Stimulated activated CD4-positive, alpha-beta T cell treated with anti-CD3 and anti-CD28 coated beads, TNF-alpha, amount 100 ng/mL, for 4 hours (primary cell): Measurements from ENCODE around the gene SPAG17.

ENCODE experiments used
- DNase-seq, 3 experiments: peaks; one replicate each; pipeline ENCODE4 v3.0.0-alpha.2; 2020; ENCODE audit warnings: low read depth in 3 of 3

The SPAG17 gene

DNA sequence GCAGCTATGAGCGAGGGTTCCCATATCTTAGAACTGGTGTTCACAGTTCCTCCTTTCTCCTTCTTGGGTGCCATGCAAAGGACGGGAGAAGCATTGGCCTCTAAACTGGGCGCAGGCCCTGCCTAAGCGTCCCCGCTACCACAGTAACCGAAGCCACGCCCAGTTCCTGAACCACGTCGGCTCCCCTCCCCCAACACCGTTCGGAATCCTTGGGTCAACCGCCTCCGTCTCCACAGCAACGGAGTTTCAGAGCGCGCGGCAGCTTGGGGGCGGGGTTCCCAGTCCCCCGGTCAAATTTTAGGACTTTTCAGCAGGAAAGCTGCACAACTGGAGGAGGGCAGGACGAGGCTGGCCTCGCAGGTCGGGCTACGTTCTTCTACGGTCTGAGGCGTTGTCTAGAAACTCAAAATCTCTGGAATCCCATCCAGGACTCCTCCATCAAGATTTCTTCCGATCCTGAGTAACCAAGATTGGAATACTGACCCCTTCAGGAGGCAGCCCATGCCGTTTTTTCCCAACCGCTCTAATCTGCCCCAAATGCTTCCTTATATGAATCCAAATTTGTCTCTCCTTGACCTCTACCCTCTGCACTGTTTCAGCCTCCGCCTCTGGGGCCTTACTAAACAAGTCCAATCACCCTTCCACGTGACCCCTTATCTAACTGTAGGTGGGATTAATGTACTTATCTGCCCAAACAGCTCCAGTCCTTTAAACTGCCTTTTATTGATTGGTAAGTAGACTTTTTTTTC is at the start of gene SPAG17:
Gene SPAG17, minus strand, starts transcription at position 145 of the 749 bp plus-strand sequence. Its CDS starts 71 bp downstream, at position 74.
- no peak for DNase-seq

- DNase-seq, result no peak
Measured at GRCh38 chr1:118225471-118225870, 40.4 kb upstream of the SPAG17 start.

DNA sequence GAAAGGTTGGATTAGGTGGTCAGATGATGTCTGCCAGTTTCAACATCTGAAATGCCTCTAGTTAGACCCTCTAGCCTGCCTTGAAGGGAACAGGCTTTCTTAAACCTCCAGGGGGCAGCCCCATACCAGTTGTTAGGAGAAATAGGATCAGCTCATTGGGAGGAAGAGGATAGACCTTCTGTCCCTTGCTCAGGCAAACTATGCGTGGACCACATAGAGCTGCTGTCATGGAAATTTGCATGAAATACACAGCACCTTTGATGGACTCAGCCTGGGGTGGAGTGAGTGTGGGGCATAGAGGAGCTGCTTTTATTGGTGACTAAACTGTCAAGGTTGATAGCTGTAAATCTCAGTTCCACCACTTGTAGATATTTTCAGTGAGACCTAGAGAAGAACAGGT is 38.4 kb upstream of the SPAG17 start:
- DNase-seq, result no peak

GRCh38 chr1:118219438-118219837 is 34.4 kb upstream of the SPAG17 start:
- DNase-seq, result no peak

GRCh38 chr1:118217141-118217838 is 32.3 kb upstream of the SPAG17 start:
- DNase-seq, result no peak

DNA sequence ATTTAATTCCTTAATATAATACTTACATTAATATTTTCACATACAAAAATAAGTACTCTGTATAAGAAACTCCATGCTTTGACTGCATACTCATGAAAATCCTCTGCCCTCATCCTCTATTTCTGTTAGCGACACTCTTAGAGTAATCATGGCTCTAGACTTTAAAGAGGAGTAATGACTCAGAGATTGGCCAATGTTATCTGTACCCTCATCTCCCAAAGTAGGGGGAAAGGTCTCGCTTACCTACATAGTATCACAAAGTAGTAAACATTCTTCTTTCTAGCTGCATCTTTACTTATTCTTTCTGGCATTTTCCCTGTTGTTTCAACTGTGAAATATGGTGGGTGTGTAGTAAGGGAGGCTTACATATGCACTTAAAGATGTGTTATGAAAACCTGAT is 29.8 kb upstream of the SPAG17 start:
- DNase-seq, result no peak

DNA sequence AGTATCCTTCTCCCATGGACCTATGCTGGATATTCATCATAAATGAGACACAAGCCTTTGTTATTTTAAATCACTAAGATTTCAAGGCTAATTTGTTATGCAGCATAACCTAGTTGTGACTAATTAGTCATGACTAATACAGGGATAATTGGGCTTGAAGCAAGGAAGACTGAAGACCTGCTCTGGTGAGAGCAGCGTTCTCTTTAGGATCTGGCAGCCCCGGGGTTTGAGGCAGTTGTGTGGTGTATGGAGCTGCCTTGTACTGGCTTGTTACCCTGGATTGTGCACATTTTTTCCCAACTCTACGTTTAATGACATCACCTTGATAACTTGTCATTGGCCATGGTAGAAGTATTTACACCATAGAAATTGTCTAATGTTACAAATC is 25.7 kb upstream of the SPAG17 start:
- DNase-seq, result no peak

- no peak for DNase-seq
Measured at GRCh38 chr1:118210051-118210722, 25.2 kb upstream of the SPAG17 start.

DNA sequence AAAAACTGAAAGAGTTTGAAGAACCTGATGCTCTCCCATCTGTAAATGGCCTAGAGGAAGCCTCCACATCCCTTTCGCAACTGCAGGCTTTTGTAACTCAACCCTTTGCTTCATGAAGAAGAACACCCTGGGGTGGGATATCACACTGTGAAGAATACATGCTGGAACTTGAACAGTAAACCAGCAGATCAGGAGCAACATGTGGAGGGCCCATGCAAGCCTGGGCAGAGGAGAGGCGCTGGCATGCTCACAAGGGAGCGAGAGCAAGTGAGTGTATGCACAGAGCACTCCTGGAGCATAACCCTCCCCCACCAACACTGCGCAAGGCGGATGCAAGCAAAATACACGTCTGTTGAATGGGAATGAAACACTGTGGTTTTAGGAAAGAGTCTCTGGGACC is 24.6 kb upstream of the SPAG17 start:
- DNase-seq, result no peak

DNA sequence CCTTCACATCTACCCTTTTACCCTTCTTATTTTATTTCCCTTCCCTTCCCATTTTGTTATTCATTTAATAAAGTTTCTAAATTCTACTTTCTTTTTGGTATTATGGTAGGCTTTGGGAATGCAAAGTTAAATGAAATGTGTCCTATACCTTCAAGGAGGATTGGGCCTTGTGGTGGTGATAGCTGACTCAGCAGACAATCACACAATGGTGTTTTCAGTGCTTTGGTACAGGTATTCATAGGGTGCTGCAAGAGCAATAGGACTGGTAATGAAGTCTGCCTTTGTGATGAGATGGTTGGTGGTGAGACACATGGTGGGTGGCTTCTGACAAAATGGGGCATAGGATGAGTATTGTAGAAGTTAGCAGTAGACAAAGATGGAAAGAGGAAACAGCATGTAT is 21.9 kb upstream of the SPAG17 start:
- no peak for DNase-seq

DNA sequence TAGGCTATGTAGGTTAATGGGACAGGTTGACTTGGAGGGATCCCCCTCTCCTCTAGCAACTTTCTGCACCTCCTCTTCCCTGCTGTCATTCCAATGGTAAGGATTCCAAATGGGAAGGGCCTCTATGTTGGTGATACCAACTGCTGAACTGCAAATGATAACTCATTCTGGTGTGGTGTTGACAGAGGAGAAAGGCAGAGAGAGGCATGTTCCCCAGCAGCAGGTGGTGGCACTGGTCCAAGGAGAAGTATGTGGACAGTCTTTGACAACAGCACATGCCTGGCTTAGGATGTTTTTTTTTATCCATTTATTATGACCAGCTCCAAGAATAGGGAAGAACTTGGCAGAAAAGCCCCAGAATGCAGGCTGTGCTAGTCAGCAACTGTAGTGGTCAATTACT is 19.6 kb upstream of the SPAG17 start:
- no peak for DNase-seq

GRCh38 chr1:118204105-118204504 is 19.1 kb upstream of the SPAG17 start:
- no peak for DNase-seq

- DNase-seq, result no peak
Measured at GRCh38 chr1:118202076-118202608, 17.1 kb upstream of the SPAG17 start.

DNA sequence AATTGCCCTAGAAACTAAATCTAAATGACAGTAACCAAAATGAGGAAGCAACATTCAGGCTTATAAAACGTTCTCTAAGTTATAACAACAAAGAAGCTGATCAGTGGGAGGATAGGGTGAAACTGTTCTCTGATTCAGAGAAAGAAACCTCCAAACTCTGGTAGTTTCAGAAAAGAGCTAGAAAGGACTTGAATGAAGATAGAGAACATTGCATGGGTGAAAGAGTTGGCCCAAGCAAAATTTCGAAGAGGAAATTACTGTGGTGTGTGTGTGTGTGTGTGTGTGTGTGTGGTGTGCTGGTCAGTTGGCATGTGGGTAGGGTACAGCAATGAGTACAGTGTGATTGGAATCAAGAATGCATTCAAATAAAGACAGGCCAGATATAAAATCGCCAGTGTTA is 16.5 kb upstream of the SPAG17 start:
- DNase-seq, result no peak

- no peak for DNase-seq
Measured at GRCh38 chr1:118200836-118201235, 15.8 kb upstream of the SPAG17 start.

DNA sequence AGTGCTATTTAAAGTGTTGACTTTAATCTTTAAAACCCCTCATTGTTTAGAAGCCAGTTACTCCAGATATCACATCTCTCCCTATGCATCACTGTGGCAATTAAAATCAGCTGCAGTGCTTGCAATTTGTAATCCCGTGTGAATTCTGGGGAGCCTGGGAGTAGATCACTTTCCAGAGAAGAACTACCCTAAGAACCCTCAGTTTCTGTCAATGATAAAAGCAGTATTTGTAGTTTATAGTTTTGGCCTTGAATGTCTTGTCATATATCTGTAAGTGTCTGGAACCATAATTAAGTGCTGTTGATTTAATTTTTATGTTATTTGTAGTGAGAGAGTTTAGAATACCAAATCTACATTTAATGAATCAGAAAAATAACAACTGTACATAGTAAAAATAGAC is 5.5 kb upstream of the SPAG17 start:
- DNase-seq, result no peak

GRCh38 chr1:118189564-118189963 is 4.5 kb upstream of the SPAG17 start:
- no peak for DNase-seq

DNA sequence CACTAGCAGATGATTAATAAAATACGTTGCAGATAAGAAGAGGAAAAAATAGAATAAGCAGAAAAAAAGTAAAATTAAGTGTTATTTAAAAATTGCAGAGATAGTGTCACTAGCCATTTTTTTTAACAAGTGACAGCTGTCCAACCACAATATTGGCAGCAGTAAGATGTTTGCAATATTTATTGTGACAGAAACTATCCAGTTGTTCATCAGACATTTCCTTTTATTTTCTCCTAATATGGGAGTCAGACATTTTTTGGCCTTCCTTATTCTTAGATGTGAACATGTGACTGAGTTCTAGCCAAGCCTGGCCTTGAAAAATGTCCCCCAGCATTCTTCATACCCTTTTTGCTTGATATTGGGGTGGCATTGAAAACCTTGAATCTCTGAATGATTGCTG is 3.4 kb upstream of the SPAG17 start:
- no peak for DNase-seq

GRCh38 chr1:118186026-118186425 is 998 bp upstream of the SPAG17 start:
- DNase-seq, result no peak

DNA sequence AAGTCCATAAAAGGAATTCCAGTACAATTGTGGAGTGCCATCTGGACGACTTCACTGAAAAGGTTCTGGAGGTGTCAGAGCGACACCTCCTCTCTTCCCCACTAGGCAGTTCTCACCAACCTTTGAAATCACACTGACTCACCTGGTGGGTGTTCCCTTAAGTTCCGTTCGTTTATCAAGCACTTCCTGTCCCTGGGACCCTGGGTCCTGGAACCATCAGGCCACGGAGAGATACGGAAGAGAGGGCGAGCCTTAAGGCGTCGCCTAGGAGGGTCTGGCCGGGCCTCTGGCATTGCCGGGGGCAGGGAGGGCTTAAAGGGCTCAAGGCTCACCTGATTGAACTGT is 317 bp downstream of the SPAG17 start:
- DNase-seq, result no peak

DNA sequence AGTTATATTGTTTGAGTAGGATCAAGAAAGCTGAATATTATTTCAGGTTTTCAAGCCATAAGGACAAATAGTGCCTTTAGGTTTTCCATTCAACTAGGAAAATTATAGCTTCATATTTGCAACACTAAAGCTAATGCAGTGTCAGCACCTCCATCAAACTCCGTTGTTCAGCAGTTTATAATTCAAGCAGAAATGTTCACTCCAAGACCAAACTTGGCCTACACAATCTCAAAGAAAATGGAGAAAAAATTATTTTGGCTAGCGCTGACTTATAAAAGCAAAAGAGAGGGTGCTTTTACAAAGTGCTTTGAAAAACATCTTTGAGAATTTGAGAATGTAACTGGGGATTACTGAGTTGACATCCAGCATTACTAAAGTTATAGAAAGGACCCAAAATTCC is 1.4 kb downstream of the SPAG17 start:
- DNase-seq, result no peak

DNA sequence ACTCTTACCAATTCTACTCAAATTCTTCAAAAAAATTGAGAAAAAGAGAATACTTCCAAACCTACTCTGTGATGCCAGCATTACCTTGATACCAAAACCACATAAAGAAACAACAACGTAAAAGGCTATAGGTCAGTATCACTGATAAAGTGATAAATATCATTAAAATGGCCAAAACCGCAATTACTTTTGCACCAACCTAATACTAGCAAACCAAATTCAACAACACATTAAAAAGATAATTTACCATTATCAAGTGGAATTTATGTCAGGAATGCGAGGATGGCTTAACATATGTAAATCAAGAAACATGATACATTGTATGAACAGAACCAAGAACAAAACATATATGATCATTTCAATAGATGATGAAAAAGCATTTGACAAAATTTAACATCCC is 7.0 kb downstream of the SPAG17 start:
- DNase-seq, result no peak

DNA sequence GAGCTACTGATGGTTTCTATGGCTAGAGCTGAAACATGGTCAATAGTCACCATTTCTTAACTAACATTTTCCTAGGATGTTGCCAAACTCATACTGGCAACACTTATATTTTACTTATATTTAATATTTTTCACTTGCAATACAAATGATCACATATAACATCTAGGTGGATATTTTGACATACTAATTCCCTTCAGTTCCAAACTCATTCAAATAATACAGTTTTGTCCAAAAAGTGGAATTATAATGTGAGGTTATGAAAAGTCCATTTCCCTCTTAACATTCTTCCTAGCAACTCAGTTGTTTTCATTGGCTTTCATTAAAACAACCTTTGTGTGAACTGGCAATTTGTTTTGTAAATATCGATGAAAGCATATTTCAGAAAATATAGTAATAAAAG is 16.0 kb downstream of the SPAG17 start:
- no peak for DNase-seq
